Retina (tissue), 1 donor: Measurements from ENCODE around the gene AUTS2.

Experiments
- DNase-seq: peaks from one replicate; pipeline ENCODE4 v3.0.0-alpha.2; 2016

AUTS2 gene

GRCh38 chr7:69871213-69871885 lies 273.1 kb downstream of the AUTS2 start:
- no peak for DNase-seq

DNA sequence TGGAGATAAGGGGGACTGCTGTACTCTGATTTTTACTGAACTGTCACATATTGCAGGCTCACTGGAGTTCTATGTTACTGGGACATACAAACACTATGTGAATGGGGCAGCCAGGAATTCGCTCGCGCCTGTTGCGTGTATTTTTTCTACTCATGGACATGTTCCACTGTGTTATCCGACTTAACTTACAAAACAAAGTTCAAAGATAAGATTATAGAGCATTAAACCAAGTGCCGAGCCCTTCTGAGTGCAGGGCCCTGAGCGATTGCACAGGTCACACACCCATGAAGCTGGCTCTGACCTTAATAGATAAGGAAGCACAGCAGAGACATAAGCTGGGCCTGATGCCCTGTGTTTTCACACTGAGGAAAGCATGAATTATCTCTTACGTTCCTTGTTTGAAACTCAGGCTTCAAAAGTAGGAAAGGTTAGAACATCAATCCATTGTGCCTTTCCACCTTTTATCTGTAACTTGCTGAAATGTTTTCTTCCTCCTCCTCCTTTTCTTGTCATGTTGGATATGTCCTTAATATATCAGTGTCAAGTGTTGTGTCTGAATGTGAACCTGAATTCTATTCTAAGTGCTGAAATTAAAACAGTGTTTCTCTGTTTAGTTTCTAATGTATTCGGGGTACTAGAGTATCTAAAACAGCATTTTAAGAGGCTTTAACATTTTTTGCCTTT lies 273.8 kb downstream of the AUTS2 start:
- DNase-seq, result no peak

DNA sequence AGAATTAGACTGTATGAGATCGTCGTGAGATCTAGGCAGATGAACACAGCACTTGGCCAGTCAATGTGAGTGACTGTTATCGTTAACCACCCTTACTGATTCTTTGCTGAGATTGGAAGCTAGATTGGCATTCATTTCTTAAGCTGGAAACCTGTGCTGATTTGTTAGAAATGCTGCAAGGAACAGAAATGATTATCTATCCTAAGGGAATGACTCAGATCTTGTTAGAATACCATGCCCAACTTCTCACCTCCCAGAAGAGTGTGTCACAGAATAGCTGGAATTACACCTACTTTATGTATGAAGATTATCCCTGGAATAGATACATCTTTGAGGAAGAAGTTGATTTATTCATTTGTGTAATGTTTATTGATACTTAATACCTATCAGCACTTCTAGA lies 275.2 kb downstream of the AUTS2 start:
- no peak for DNase-seq

- DNase-seq, result no peak
Observed at GRCh38 chr7:69878015-69878414, 279.7 kb downstream of the AUTS2 start.

GRCh38 chr7:69878591-69878990 lies 280.3 kb downstream of the AUTS2 start:
- no peak for DNase-seq

- DNase-seq, result no peak
Observed at GRCh38 chr7:69879989-69880388, 281.7 kb downstream of the AUTS2 start.

GRCh38 chr7:69880840-69881239 lies 282.6 kb downstream of the AUTS2 start:
- DNase-seq, result no peak

DNA sequence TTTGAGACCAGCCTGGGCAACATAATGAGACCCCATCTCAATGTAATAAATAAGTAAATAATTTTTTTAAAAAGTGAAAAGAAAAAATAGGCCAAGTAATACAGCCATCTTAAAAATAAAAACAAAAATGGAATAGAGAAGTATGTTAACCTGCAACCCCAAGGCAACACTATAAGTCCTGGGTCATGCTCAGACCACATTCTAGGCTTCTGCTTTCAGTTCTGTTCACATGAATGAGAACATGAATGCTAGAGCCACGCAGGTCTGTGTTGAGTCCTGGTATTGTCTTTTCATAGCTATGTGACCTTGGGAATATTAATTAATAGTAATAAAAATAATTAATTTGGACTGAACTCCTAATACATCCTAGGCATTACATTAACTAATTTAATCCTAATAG lies 284.0 kb downstream of the AUTS2 start:
- DNase-seq, result no peak

DNA sequence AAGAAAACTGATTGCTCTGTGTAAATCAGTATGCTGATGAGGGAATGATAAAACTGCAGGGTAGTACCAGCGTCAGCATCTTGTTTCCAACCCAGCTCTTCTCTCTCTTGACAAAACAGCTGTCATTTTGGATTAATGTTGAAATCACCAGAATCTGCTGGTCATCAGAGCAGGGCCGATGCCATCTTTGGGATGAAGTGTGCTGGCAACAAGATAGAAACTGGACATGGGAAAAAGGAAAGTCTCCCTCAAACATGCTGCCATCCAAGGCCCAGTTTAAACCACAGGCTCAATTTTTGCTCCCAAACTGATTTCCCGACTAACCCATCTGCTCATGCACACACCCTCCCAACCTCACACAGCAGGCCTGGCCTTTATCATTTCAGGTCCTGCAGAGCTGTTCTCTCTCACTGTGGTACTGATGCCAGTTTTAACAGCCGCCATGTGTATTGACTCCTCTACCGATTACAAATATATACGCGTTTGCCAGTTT lies 285.2 kb downstream of the AUTS2 start:
- DNase-seq, result peak; percentile 80

DNA sequence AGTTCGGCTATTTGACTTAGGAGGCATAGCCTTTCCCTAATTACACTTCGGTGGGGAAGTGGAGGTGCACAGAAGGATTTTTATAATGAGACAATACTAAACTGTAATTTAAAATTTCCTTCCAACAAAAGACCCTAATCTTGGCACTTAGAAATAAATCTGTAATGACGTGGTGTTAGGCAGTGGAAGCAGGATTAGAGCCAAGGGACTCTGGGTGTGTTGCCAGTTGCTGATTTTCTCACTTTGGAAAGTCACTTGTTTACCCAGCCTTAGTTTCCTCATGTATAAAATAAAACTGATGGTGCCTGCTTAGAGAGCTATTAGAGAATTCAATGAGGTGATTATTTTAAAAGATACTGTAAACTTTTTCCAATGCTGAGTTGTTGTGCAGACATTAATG lies 287.2 kb downstream of the AUTS2 start:
- DNase-seq, result no peak

DNA sequence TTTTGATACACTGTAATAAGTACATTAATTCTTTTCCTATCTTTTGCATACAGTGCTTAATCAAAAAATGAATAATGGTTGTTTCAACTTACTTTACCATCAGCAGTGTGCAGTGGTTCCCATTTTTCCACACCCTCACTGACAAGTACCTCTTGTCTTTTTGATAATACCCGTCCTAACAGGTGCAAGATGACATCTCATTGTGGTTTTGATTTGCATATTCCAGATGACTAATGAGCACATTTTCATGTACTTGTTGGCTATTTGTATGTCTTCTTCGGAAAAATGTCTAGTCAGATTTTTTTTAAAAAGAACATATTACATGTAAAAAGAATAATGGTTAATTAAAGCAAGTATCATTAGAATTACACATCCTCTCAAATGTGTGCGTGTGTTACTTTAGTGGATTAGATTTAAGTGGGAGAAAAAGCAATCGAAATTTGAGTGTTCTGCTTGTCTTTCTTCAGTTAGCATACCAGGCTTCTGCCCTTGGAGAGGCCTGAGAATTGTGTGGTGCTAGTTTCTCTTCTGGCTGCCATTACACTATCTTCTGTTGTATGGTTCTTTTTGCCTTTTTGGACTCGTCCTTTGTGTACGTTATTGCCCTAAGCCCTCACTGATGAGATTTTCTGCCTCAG lies 291.2 kb downstream of the AUTS2 start:
- no peak for DNase-seq

DNA sequence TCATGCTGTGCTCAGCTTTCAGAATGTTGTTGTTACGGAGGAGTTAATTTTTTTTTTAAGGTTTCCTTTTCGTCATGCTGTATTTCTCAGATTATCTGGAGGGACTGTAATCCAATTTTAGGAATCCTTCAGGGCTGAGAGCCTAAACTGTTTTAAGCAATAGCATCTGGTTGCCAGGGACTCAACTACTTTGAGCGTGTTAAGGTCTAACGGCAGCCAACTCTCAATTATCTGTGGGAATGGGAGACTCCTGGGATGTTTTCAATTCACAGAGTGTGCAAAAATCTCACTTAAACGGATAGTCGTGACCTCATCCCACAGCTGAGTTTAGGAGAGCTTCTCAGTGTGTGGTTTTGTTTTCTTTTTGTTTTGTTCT lies 291.7 kb downstream of the AUTS2 start:
- no peak for DNase-seq

DNA sequence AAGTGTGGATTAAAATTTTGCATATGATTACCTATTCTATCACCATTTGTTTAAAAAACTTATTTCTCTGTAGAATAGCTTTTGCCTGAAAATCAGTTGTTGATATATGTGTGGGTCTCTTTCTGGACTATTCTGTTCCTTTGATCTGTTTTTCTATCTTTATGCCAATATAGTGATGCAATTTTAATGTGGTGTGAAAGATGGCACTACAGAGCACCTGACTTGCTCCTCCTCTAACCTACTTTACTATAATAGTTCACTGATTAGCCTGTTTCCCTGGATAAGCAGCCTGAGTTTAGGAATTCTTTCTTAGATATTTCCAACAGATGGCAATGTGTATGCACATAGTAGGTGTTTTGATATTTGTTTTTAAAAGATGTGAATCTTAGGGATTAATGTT lies 294.5 kb downstream of the AUTS2 start:
- no peak for DNase-seq

DNA sequence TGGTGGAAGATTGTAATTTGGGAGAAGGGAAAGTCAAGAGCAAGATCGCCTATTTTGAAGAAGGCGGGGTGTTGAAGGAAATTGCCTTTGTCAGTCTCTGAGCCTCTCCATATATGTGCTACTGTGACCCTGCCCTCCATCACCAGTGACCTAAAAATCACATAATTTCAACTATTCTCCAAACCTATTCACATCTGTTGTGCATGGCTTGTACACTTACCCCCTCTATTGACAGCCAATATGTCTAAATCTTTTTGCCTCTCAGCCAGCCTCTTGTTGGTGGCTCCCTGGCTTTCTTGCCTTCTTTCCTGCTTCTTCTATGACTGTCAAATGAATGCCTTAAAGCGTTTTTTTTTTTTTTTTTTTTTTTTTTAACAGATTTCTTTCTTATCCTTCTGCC lies 295.6 kb downstream of the AUTS2 start:
- peak; percentile 45 for DNase-seq

DNA sequence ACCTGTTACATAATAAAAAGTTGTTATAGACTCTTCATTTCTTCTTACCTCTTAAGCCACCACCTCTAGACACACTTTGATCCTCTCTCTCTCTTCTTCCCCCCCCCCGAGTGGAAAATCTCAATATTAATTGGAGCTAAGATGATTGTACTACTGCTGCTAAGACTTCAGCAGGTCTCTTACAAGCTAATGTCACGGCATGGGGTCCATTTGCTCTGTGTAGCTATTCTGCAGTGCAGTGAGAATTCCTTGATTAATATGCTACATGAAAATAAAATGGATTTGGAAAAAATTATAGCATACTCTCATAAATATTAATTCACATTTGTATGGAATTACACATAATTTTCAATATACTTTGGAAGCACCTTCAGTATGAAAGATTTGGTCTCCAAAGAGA lies 297.2 kb downstream of the AUTS2 start:
- DNase-seq, result no peak

DNA sequence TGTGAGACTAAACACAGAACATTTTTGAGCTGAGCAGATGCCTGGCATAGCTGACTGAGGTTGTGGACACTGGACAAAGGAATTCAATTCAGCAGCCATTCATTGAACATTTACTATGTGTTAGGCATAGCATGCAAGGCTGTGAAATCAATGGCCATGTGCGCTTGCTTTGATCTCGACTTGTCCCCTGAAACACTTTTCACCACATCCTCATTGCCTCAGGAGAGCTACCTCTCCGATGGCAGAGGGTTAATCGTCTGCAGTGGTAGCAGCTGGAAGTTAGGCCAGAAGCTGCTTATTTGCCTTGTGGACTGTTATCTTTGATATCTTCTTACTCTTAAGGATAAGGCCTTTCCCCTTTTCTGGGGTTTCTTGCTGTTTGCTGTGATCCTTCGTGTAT lies 297.8 kb downstream of the AUTS2 start:
- no peak for DNase-seq

GRCh38 chr7:69898189-69898588 lies 299.9 kb downstream of the AUTS2 start:
- no peak for DNase-seq

DNA sequence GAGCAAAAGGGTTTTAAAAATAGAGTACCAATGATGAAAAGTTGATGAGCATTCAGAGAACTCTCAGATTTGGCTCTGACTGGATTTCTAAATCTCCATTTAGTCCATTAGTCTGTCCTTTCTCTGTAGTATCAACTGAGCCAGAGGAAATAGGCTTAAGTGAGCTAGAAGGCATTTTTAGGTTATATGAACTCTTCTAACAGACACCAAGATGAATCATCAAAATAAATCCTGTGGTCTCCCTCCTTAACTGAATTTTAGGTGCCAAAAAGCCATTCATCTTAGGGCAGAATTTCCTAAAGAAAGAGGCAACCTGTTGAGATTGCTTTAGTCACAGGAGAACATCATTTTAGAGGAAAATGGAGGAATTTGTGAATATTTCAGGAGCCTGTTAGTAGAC lies 305.1 kb downstream of the AUTS2 start:
- DNase-seq, result no peak

DNA sequence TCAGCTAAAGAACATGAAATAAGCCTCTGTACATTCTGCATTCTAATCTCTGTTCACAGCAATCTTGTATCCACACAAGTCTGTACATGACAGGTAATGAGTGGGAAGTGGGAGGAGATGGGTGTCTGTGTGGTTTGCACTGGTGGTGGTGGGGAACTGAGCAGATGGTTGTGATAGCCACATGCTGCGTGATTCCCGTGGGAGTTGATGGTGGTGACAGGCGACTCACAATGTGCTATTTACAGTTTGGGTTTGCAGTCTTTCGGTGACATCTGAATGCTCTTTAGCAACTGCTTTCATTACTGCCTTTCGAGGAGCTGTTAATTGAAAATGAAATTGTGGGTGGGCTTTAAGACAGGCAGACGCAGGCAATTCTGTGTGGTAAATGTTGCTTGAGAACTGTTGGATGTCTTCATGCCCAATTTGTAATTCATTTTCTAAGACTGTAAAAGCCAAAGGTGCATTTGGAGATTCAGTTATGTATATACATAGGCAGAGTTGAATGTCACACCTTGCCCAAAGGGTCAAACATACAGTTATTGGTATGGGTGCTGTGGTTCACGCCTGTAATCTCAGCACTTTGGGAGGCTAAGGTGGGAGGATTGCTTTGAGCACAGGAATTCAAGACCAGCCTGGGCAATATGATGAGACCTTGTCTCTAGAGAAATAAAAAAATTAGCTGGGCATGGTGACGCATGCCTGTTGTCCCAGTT lies 308.2 kb downstream of the AUTS2 start:
- DNase-seq, result peak; percentile 37

GRCh38 chr7:69907720-69908119 lies 309.4 kb downstream of the AUTS2 start:
- no peak for DNase-seq

GRCh38 chr7:69908454-69908853 lies 310.2 kb downstream of the AUTS2 start:
- DNase-seq, result no peak

DNA sequence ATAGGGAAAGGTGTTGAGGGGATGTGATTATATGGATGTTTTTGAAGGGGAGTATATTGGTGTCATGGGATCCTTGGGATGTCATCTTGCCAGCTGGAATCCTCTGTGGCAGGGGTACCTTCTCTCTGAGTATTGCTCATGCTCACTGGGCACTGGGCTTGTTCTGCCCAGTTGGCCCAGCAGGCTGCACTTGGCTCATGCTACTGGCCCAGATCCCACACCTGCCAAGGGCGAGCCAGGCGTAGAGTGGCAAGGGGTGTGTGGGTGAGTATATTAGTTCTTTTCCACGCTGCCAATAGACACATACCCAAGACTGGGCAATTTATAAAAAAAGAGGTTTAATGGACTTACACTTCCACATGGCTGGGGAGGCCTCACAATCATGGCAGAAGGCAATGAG lies 311.9 kb downstream of the AUTS2 start:
- DNase-seq, result no peak

DNA sequence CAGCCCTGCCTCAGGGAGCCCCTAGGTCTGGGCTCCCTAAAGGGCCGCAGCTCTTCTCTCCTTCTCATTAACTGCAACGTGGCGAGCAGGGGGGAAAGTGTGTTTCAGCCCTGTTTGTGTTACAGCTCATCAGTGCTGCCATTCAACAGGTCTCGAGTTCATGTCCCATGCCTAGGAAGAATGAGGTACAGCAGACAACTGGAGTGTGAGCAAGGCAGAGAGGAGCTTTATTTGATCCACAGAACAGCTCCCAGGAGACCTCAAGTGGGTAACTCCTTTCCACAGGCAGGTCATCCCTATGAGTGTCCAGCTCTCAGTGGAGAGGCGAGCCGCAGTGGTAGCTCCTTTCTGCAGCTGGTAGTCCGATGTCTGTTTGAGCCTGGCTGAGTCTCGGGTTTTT lies 313.1 kb downstream of the AUTS2 start:
- DNase-seq, result no peak

GRCh38 chr7:69912141-69912540 lies 313.9 kb downstream of the AUTS2 start:
- DNase-seq, result no peak
